CD4-positive, CD25-positive, alpha-beta regulatory T cell (primary cell): Measurements from ENCODE around the gene ORAI2. TPM values are rescaled to one million over a fixed set of nuclear protein-coding genes. Genes with fewer than 3 reads are reported as not detected.
"Not testable (repeated sequence)": the region's sequence is repeated elsewhere in the genome, so short reads cannot be mapped to it uniquely, and the experiment has no call there.

Source experiments
- ATAC-seq, 2 donors: fragments of 150-1000 bp; cut with Tn5 transposase; one replicate each; pipeline ENCODE4 v1.10.0; 2021; ENCODE audit warnings: low read depth in 2 of 2, moderate number of reproducible peaks in 2 of 2, moderate library complexity in 1 of 2
- DNase-seq, 3 donors: peaks; one replicate each; pipeline versions ENCODE4 v3.0.0 to v3.0.0-alpha.2; 2012 to 2022; ENCODE audit warnings: mixed read lengths in 1 of 3
- H3K27ac ChIP-seq: one replicate; pipeline ENCODE4 v1.7.0; 2013; ENCODE audit warnings: mild to moderate bottlenecking, low read length; ENCODE audit not compliant: insufficient read depth, poor library complexity, severe bottlenecking
- H3K27me3 ChIP-seq: one replicate; pipeline ENCODE4 v1.7.0; 2013; ENCODE audit warnings: low read length; ENCODE audit not compliant: control insufficient read depth, insufficient read depth
- H3K36me3 ChIP-seq: one replicate; pipeline ENCODE4 v1.7.0; 2013; ENCODE audit warnings: mild to moderate bottlenecking, low read length, moderate library complexity; ENCODE audit not compliant: control insufficient read depth, insufficient read depth
- H3K4me1 ChIP-seq: 2 replicates; pipeline ENCODE4 v1.7.0; 2013; ENCODE audit warnings: mild to moderate bottlenecking, low read length; ENCODE audit not compliant: insufficient read depth, control insufficient read depth, poor library complexity, severe bottlenecking
- H3K4me3 ChIP-seq: one replicate; pipeline ENCODE4 v1.7.0; 2013; ENCODE audit warnings: low read depth, mild to moderate bottlenecking, low read length, moderate library complexity
- H3K9me3 ChIP-seq, 2 experiments: 1 replicate in 1 of 2; 2 replicates in 1 of 2; pipeline ENCODE4 v1.7.0; 2013; ENCODE audit warnings: low read length in 2 of 2, mild to moderate bottlenecking in 1 of 2, moderate library complexity in 1 of 2; ENCODE audit not compliant: control insufficient read depth in 2 of 2
- H3K27ac Mint-ChIP-seq, 3 donors: one replicate each; pipeline ENCODE4 v1.8.0; 2020 to 2022; ENCODE audit warnings: mild to moderate bottlenecking in 3 of 3, mixed read lengths in 3 of 3, moderate library complexity in 2 of 3
- H3K27me3 Mint-ChIP-seq: one replicate; pipeline ENCODE4 v1.8.0; 2022; ENCODE audit warnings: mild to moderate bottlenecking, mixed read lengths
- H3K36me3 Mint-ChIP-seq: one replicate; pipeline ENCODE4 v1.8.0; 2020; ENCODE audit warnings: mixed read lengths
- H3K4me1 Mint-ChIP-seq, 4 donors: one replicate each; pipeline ENCODE4 v1.8.0; 2020 to 2022; ENCODE audit warnings: mixed read lengths in 4 of 4, mild to moderate bottlenecking in 1 of 4
- H3K4me3 Mint-ChIP-seq, 4 donors: one replicate each; pipeline ENCODE4 v1.8.0; 2020 to 2022; ENCODE audit warnings: mild to moderate bottlenecking in 4 of 4, mixed read lengths in 4 of 4, moderate library complexity in 3 of 4
- H3K9me3 Mint-ChIP-seq, 7 donors: one replicate each; pipeline ENCODE4 v1.8.0; 2020 to 2022; ENCODE audit warnings: mixed read lengths in 7 of 7, mild to moderate bottlenecking in 3 of 7, moderate library complexity in 2 of 7
- polyA plus RNA-seq, 4 donors: library from polyadenylated mRNA; unstranded; fragments of 300-500 nt; fragmentation: Illumina TruSeq; gene quantifications; one replicate each; pipeline ENCODE4 v1.2.3, GENCODE V29; 2021
- total RNA-seq: library from RNA; stranded (reverse); gene quantifications from one replicate; pipeline ENCODE4 v1.2.3, GENCODE V29; 2022

The ORAI2 gene
- total and polyA plus RNA-seq, 5 donors from 2014 or later: 14.6 to 26.6 (median 17.1) TPM

- no peaks in the 10 kb centered on the region for H3K4me1 ChIP-seq
Observed at GRCh38 chr7:102473271-102473991, 40.1 kb downstream of the ORAI2 start.

DNA sequence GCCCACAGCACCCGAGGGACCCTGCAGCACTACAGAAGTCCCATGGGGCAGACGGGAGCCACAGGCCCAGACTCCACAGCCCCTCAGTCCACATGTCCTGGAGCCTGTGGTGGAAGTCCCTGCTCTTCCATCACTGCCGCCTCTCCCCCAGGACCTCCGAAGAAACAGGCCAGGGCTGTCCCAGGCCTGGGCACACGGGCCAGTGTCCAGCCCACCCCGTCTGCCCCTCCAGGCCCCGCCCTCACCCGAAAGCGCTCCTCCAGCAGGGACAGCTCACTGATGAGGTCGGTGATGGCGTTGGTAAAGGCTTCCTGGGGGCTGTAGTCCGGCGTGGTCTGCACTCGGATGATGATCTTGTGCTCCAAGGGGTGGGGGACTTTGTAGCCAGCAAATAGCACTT is 40.7 kb downstream of the ORAI2 start:
- DNase-seq, H3K4me3 Mint-ChIP-seq, H3K4me1 ChIP-seq, H3K9me3 Mint-ChIP-seq, H3K36me3 Mint-ChIP-seq, H3K27me3 ChIP-seq, H3K9me3 ChIP-seq, ATAC-seq, H3K27me3 Mint-ChIP-seq, H3K27ac Mint-ChIP-seq, H3K4me1 Mint-ChIP-seq, H3K4me3 ChIP-seq, H3K27ac ChIP-seq: not testable (repeated sequence)
- H3K36me3 ChIP-seq: peaks cover 17% of the 10 kb centered on the region

More at GRCh38 chr7:102473271-102473991, 40.1 kb downstream of the ORAI2 start:
- ATAC-seq (no peak), DNase-seq (no peak)
- H3K4me3 ChIP-seq: no peak overlapping the region
- H3K27me3 Mint-ChIP-seq: no peaks in the 10 kb centered on the region
- no peaks in the 10 kb centered on the region for H3K36me3 Mint-ChIP-seq
- peaks cover 17% of the 10 kb centered on the region for H3K36me3 ChIP-seq
- no peaks in the 10 kb centered on the region for H3K9me3 Mint-ChIP-seq
- no peaks in the 10 kb centered on the region for H3K9me3 ChIP-seq
- H3K4me3 Mint-ChIP-seq: peak overlapping the region in 2 of 4 donors; percentile 71 to 78
- no peak overlapping the region for H3K27ac ChIP-seq
- H3K27me3 ChIP-seq: no peaks in the 10 kb centered on the region
- H3K27ac Mint-ChIP-seq: no peak overlapping the region
- H3K4me1 Mint-ChIP-seq: peaks cover 0 to 3% (median under 1%) of the 10 kb centered on the region in 4 donors

- H3K4me1 ChIP-seq, H3K27me3 Mint-ChIP-seq, DNase-seq, H3K27ac ChIP-seq, H3K27me3 ChIP-seq, ATAC-seq, H3K4me1 Mint-ChIP-seq, H3K9me3 ChIP-seq, H3K4me3 Mint-ChIP-seq, H3K27ac Mint-ChIP-seq, H3K4me3 ChIP-seq, H3K9me3 Mint-ChIP-seq, H3K36me3 Mint-ChIP-seq: not testable (repeated sequence)
- peaks cover 17% of the 10 kb centered on the region for H3K36me3 ChIP-seq
Observed at GRCh38 chr7:102474736-102475435, 41.5 kb downstream of the ORAI2 start.

DNA sequence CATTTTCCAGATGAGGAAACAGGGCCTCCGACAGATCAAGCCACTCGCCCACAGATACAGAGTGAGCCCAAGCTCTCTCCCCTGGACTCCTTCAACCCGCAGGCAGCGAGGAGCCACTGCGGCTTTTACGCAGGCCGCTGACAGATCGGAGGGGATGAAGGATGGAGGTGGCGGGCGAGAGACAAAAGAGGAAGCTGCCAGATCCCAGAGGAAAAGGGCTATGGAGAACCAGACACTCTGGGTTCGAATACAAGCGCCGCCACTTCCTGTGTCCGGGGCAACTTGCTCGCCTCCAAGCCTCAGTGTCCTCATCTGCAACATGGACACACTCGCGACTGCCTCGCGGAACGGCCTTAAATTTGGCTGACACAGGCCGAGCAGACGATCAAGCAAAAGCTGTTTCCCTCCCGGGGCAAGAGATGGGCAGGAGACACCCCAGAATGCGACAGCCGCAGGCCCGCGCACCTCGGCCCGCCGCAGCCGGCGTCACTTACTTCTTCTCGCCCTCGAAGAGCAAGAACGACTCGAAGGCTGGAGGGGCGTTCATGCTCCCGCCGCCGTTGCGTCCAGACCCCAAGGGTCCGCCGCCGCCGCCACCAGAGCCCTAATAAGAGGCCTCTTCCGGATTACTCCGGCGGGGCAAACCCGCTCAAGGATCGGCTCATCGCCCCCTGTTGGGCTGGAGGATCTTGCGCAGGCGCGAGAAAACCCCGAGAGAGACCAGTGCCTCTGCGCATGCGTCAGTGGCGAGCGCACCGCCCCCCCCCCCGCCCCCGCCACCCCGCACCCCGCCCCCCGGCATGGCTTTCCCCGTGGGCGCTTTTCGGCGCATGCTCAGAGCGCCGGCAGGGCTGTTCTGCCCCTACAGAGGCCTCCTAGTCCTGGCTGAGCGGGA is 45.2 kb downstream of the ORAI2 start, which contains the start of gene POLR2J:
Gene POLR2J, minus strand, starts transcription at position 609 of the 895 bp plus-strand sequence. Its CDS starts 62 bp downstream, at position 547.
- H3K27me3 Mint-ChIP-seq, H3K36me3 Mint-ChIP-seq: not testable (repeated sequence)

GRCh38 chr7:102479209-102479584 is 45.8 kb downstream of the ORAI2 start:
- H3K27ac Mint-ChIP-seq, H3K4me3 ChIP-seq, DNase-seq, H3K4me1 Mint-ChIP-seq, H3K36me3 ChIP-seq, H3K27ac ChIP-seq, H3K4me1 ChIP-seq, H3K27me3 Mint-ChIP-seq, H3K9me3 Mint-ChIP-seq, H3K36me3 Mint-ChIP-seq, H3K9me3 ChIP-seq, H3K27me3 ChIP-seq: not testable (repeated sequence)
- ATAC-seq: peak in 1 of 2 donors; percentile 5
- H3K4me3 Mint-ChIP-seq: peak overlapping the region in 1 of 4 donors; percentile 98

More for the DNA sequence above, 45.2 kb downstream of the ORAI2 start, which contains the start of gene POLR2J:
- not testable (repeated sequence) for H3K4me3 ChIP-seq, H3K9me3 ChIP-seq, H3K36me3 ChIP-seq, H3K4me1 Mint-ChIP-seq, H3K27ac ChIP-seq, H3K9me3 Mint-ChIP-seq, H3K27me3 ChIP-seq, H3K4me1 ChIP-seq
- H3K4me3 Mint-ChIP-seq: peak within 1 kb of the TSS; percentile 93 to 98 (median 94)
- peak within 1 kb of the TSS; percentile 66 to 86 (median 80) for H3K27ac Mint-ChIP-seq
- DNase-seq: peak; percentile 82 to 92 (median 88)
- ATAC-seq: peak; percentile 87 to 89

- H3K27ac Mint-ChIP-seq: peak overlapping the region in 1 of 3 donors; percentile 96
- not testable (repeated sequence) for H3K4me3 Mint-ChIP-seq, H3K27me3 Mint-ChIP-seq, H3K4me1 Mint-ChIP-seq, H3K4me1 ChIP-seq, H3K36me3 ChIP-seq, H3K27me3 ChIP-seq, H3K9me3 ChIP-seq, ATAC-seq, DNase-seq, H3K36me3 Mint-ChIP-seq, H3K4me3 ChIP-seq, H3K27ac ChIP-seq, H3K9me3 Mint-ChIP-seq
Observed at GRCh38 chr7:102479982-102480637, 46.7 kb downstream of the ORAI2 start.

DNA sequence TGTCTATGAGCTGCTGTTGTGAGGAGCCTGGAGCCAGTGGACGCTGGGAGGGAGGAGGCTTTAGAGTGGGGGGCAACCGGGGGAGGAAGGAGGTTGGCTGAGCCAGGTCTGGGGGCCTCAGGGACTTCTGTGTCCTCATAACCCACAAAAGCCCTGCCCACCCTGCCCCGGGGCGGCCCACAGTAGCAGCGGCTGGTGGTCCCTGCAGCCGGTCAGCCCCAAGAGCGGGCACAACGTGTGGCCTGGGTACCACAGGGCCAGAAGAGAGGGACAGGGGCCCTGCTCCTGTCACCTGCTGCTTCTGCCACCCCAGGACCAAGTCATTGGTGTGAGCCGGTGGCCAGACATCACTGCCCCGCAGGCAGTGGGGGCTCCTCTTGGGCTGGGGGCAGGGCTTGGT is 48.6 kb downstream of the ORAI2 start:
- not testable (repeated sequence) for DNase-seq, ATAC-seq

More for the DNA sequence above, 48.6 kb downstream of the ORAI2 start:
- not testable (repeated sequence) for H3K4me3 Mint-ChIP-seq, H3K4me1 ChIP-seq, H3K27me3 ChIP-seq, H3K36me3 Mint-ChIP-seq, H3K9me3 Mint-ChIP-seq, H3K27ac ChIP-seq, H3K36me3 ChIP-seq, H3K4me1 Mint-ChIP-seq, H3K27me3 Mint-ChIP-seq, H3K4me3 ChIP-seq, H3K27ac Mint-ChIP-seq, H3K9me3 ChIP-seq
